HEK293 (cell line): ENCODE results near the gene TULP1.
A peak's percentile ranks its signal among the peaks of the same experiment; 100 is the strongest.

Source experiments
- CTCF ChIA-PET: fragments of 350-600 bp; formaldehyde crosslinking; extraction: SDS; loops from one replicate; lab custom pipeline; 2021; ENCODE audit warnings: antibody characterized with exemption; lab: Yijun Ruan, JAX
- POLR2A ChIA-PET: fragments of 300-600 bp; formaldehyde crosslinking; extraction: SDS; loops from one replicate; lab custom pipeline; 2020; ENCODE audit warnings: antibody characterized with exemption, inconsistent platforms; lab: Yijun Ruan, JAX
- H3K27ac ChIP-seq: fragments of 200-500 bp; sonication (Bioruptor generic); 2 replicates; pipeline ENCODE4 v1.5.1; 2014; ENCODE audit warnings: low read depth, low read length, control low read depth, inconsistent platforms; ENCODE audit errors: extremely low read depth
- H3K36me3 ChIP-seq, 2 experiments: fragments of 200-500 bp in 1 of 2; sonication (Bioruptor generic) in 1 of 2; 1 replicate in 1 of 2; 2 replicates in 1 of 2; pipeline ENCODE4 v1.5.1; 2014 to 2017; ENCODE audit warnings: inconsistent platforms in 2 of 2, low read length in 2 of 2; ENCODE audit not compliant: control insufficient read depth in 2 of 2, insufficient read depth in 1 of 2
- H3K4me1 ChIP-seq: fragments of 200-500 bp; sonication (Bioruptor generic); 2 replicates; pipeline ENCODE4 v1.5.1; 2014; ENCODE audit warnings: mild to moderate bottlenecking, low read length, inconsistent platforms; ENCODE audit not compliant: control insufficient read depth, insufficient read depth
- H3K4me3 ChIP-seq: 2 replicates; pipeline ENCODE4 v1.5.1; 2011; ENCODE audit warnings: low read depth, mild to moderate bottlenecking, control low read depth, low read length, moderate library complexity
- H3K9me3 ChIP-seq: fragments of 200-500 bp; sonication (Bioruptor generic); 2 replicates; pipeline ENCODE4 v1.5.1; 2014; ENCODE audit warnings: low read depth, low read length, inconsistent platforms; ENCODE audit not compliant: control insufficient read depth, insufficient read depth
- GLIS2 ChIP-seq: fragments of 450-650 bp; formaldehyde crosslinking; IDR thresholded peaks from 2 replicates; pipeline ENCODE4 v1.5.1; 2016; ENCODE audit warnings: missing biosample characterization, missing genetic modification characterization
- KLF8 ChIP-seq: fragments of 450-650 bp; formaldehyde crosslinking; IDR thresholded peaks from 2 replicates; pipeline ENCODE4 v1.5.1; 2016; ENCODE audit warnings: missing biosample characterization, missing genetic modification characterization
- PATZ1 ChIP-seq: fragments of 450-650 bp; formaldehyde crosslinking; IDR thresholded peaks from 2 replicates; pipeline ENCODE4 v1.5.1; 2016; ENCODE audit warnings: missing biosample characterization, missing genetic modification characterization
- PRDM1 ChIP-seq: fragments of 450-650 bp; formaldehyde crosslinking; IDR thresholded peaks from 2 replicates; pipeline ENCODE4; 2016; ENCODE audit warnings: missing biosample characterization, missing genetic modification characterization
- PRDM10 ChIP-seq: fragments of 450-650 bp; formaldehyde crosslinking; IDR thresholded peaks from 2 replicates; pipeline ENCODE4 v1.5.1; 2016; ENCODE audit warnings: missing biosample characterization, missing genetic modification characterization
- PRDM4 ChIP-seq: fragments of 450-650 bp; formaldehyde crosslinking; IDR thresholded peaks from 2 replicates; pipeline ENCODE4 v1.5.1; 2017; ENCODE audit warnings: missing biosample characterization, missing genetic modification characterization
- WT1 ChIP-seq: fragments of 450-650 bp; formaldehyde crosslinking; IDR thresholded peaks from 2 replicates; pipeline ENCODE4 v1.5.1; 2016; ENCODE audit warnings: missing biosample characterization, missing genetic modification characterization
- ZBTB26 ChIP-seq: fragments of 450-650 bp; formaldehyde crosslinking; optimal IDR thresholded peaks from 2 replicates; pipeline ENCODE3; 2016; ENCODE audit warnings: missing biosample characterization, mild to moderate bottlenecking, missing genetic modification characterization
- ZNF169 ChIP-seq: fragments of 450-650 bp; formaldehyde crosslinking; IDR thresholded peaks from 2 replicates; pipeline ENCODE4 v1.5.1; 2016; ENCODE audit warnings: missing biosample characterization, missing genetic modification characterization
- ZNF274 ChIP-seq, 2 experiments: fragments of 200-500 bp in 1 of 2; fragments of 450-650 bp in 1 of 2; sonication (Bioruptor generic) in 1 of 2; formaldehyde crosslinking in 1 of 2; IDR thresholded peaks; 2 replicates each; pipeline versions ENCODE4 v1.5.1 to v1.6.1; 2014 to 2016; ENCODE audit warnings: borderline replicate concordance in 1 of 2, inconsistent platforms in 1 of 2, low read length in 1 of 2, missing biosample characterization in 1 of 2, missing genetic modification characterization in 1 of 2
- ZNF366 ChIP-seq: fragments of 450-650 bp; formaldehyde crosslinking; conservative IDR thresholded peaks from 2 replicates; pipeline ENCODE4 v1.5.1; 2016; ENCODE audit warnings: missing biosample characterization, missing genetic modification characterization
- ZNF449 ChIP-seq: fragments of 450-650 bp; formaldehyde crosslinking; IDR thresholded peaks from 2 replicates; pipeline ENCODE4 v1.5.1; 2017; ENCODE audit warnings: missing biosample characterization, mild to moderate bottlenecking, missing genetic modification characterization, moderate library complexity
- ZNF501 ChIP-seq: fragments of 450-650 bp; formaldehyde crosslinking; IDR thresholded peaks from 2 replicates; pipeline ENCODE4 v1.5.1; 2016; ENCODE audit warnings: missing biosample characterization, missing genetic modification characterization
- ZNF530 ChIP-seq: fragments of 450-650 bp; formaldehyde crosslinking; IDR thresholded peaks from 2 replicates; pipeline ENCODE4 v1.5.1; 2016; ENCODE audit warnings: low read depth, missing biosample characterization, missing genetic modification characterization
- ZNF571 ChIP-seq: fragments of 450-650 bp; formaldehyde crosslinking; IDR thresholded peaks from 2 replicates; pipeline ENCODE4 v1.5.0; 2017; ENCODE audit warnings: missing biosample characterization, missing genetic modification characterization
- ZNF624 ChIP-seq: fragments of 450-650 bp; formaldehyde crosslinking; IDR thresholded peaks from 2 replicates; pipeline ENCODE4 v1.5.1; 2017; ENCODE audit warnings: missing biosample characterization, missing genetic modification characterization
- ZNF664 ChIP-seq: fragments of 450-650 bp; formaldehyde crosslinking; IDR thresholded peaks from 2 replicates; pipeline ENCODE4 v1.5.1; 2016; ENCODE audit warnings: missing biosample characterization, missing genetic modification characterization
- ZNF677 ChIP-seq: fragments of 450-650 bp; IDR thresholded peaks from 2 replicates; pipeline ENCODE4 v1.5.0; 2018; ENCODE audit warnings: missing biosample characterization, mild to moderate bottlenecking, missing genetic modification characterization, moderate library complexity
- ZNF768 ChIP-seq: fragments of 450-650 bp; formaldehyde crosslinking; IDR thresholded peaks from 2 replicates; pipeline ENCODE4 v1.5.1; 2018; ENCODE audit warnings: missing biosample characterization, mild to moderate bottlenecking, missing genetic modification characterization

The TULP1 gene

GRCh38 chr6:35490821-35491557 is 21.7 kb downstream of the TULP1 start:
- H3K4me3 ChIP-seq, result no peak overlapping the region
- H3K9me3 ChIP-seq, result no peaks in the 10 kb centered on the region
- CTCF ChIA-PET, result interaction anchor here (0.6 to 1.2 kb wide), 3 partner anchors 23 to 495 kb away, joined by 3 to 4 read pairs (median 4); partner anchors contain the start of gene RPL10A
- peaks cover 21% of the 10 kb centered on the region for H3K4me1 ChIP-seq
- peaks cover 0 to 4% of the 10 kb centered on the region in 2 experiments; a peak in 1 of 3 replicates for H3K36me3 ChIP-seq
- H3K27ac ChIP-seq, result no peak overlapping the region
- POLR2A ChIA-PET, result interaction anchor here (1.1 to 15.4 kb wide), 3 partner anchors 10 to 19 kb away, joined by 3 to 198 read pairs (median 3); partner anchors contain the start of gene RPL10A
- TF ChIP-seq PATZ1 (tag by site-specific recombination), result peak; percentile 63
- TF ChIP-seq ZNF366 (tag by site-specific recombination), result peak; percentile 59
- TF ChIP-seq ZNF530 (tag by site-specific recombination), result no peak
- peak; percentile 47; the same call in 1 of the 2 replicates for TF ChIP-seq KLF8 (tag by site-specific recombination)
- peak; percentile 79; the same call in 1 of the 2 replicates for TF ChIP-seq ZNF768
- TF ChIP-seq ZNF664 (tag by site-specific recombination), result no peak
- TF ChIP-seq PRDM4 (tag by site-specific recombination), result peak; percentile 83
- TF ChIP-seq ZNF274 (IDR thresholded peaks at IDR 0.05; ENCODE audit: low read length), result no peak
- no peak for TF ChIP-seq ZNF274 (tag by site-specific recombination; IDR thresholded peaks at IDR 0.05; ENCODE audit: borderline replicate concordance)
- TF ChIP-seq ZNF169 (tag by site-specific recombination), result no peak
- no peak for TF ChIP-seq ZBTB26 (tag by site-specific recombination)
- no peak for TF ChIP-seq ZNF571 (tag by site-specific recombination)
- TF ChIP-seq PRDM1, result peak; percentile 76
- no peak for TF ChIP-seq ZNF624
- TF ChIP-seq ZNF449 (tag by site-specific recombination), result peak; percentile 70
- TF ChIP-seq GLIS2, result peak; percentile 47
- peak; percentile 86 for TF ChIP-seq PRDM10 (tag by site-specific recombination)
- TF ChIP-seq ZNF677 (tag by site-specific recombination), result no peak
- no peak for TF ChIP-seq ZNF501
- peak; percentile 39; the same call in 1 of the 2 replicates for TF ChIP-seq WT1 (tag by site-specific recombination)
